ENCODE measurements around the gene REV1. TPM values are rescaled to one million over a fixed set of nuclear protein-coding genes. Genes with fewer than 3 reads are reported as not detected.

REV1 gene
- total and polyA plus RNA-seq, 2 of the 8 experiments (the other 6 are each of a cell fraction or from before 2014, with no cell fraction given), result 16.6 to 34.3 TPM

DNA sequence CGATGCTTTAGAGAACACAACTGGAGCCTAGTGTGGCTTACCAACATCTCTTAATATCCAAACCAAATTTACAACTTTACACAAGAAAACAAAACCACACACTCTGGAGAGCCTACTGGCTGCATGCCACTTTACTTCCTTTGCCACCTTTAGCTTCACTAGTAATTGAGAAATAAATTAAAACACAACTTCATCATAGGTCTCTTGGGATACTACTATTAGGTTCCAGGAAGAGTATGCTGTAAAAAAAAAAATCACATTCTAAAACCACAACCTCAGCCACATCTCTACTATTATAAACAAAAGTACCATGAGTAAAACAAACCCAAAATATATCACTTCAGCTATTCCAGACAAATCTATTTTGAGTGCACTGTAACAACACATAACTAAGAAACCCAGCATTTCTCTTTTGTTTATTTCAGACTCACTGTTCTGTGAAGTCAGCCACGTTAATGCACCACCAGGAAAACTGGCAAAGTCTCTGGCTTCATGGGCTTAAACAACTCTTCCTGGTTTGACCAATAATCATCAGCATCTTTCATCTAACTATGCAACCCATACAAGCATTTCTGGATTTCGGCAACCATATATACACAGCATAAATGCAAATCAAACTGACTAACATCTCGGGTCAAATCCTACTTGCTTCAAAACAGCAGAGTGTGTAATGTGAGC, 59.1 kb downstream of the REV1 start:
- H3K23ac ChIP-seq (ENCODE audit: insufficient read length), result no peak overlapping the region
- H3K4ac ChIP-seq (replicated peaks; ENCODE audit: insufficient read length, low read depth, low read length), result no peak overlapping the region
- H2BK20ac ChIP-seq (ENCODE audit: low read length), result no peak overlapping the region
- no peak overlapping the region for H4K91ac ChIP-seq (replicated peaks; ENCODE audit: insufficient read length, low read length)
- H3K56ac ChIP-seq (replicated peaks; ENCODE audit: insufficient read length, low read depth, low read length), result no peak overlapping the region
- peaks cover 5 to 28% (median 15%) of the 10 kb centered on the region in 4 experiments; a peak in 6 of 8 replicates for H3K36me3 ChIP-seq (ENCODE audit: control insufficient read depth in 2 of 4, insufficient read depth in 4 of 4, low read length in 3 of 4)
- no peak overlapping the region for H3K18ac ChIP-seq (ENCODE audit: extremely low read depth, low read length)
- no peak overlapping the region for H3K4me2 ChIP-seq (ENCODE audit: insufficient read depth in 1 of 2, low read depth in 2 of 2, low read length in 2 of 2)
- H2BK12ac ChIP-seq (ENCODE audit: low read depth, low read length), result no peak overlapping the region
- no peaks in the 10 kb centered on the region for H3K23me2 ChIP-seq (ENCODE audit: low read depth, low read length)
- no peaks in the 10 kb centered on the region for H3K4me1 ChIP-seq (replicated peaks in 1 of 4; ENCODE audit: control insufficient read depth in 3 of 4, insufficient read depth in 4 of 4, low read length in 3 of 4)
- H3K27me3 ChIP-seq (replicated peaks in 1 of 4; ENCODE audit: control insufficient read depth in 3 of 4, extremely low read depth in 1 of 4, insufficient read depth in 3 of 4, low read length in 3 of 4), result no peaks in the 10 kb centered on the region
- no peak overlapping the region for H3K27ac ChIP-seq (ENCODE audit: low read depth, low read length)
- H3K4me3 ChIP-seq (ENCODE audit: extremely low read depth in 1 of 4, insufficient read depth in 2 of 4, low read depth in 3 of 4, low read length in 4 of 4), result no peak overlapping the region
- peaks cover 0 to 3% of the 10 kb centered on the region in 2 experiments; a peak in 1 of 4 replicates for H3K79me2 ChIP-seq (ENCODE audit: control insufficient read depth in 1 of 2, insufficient read depth in 2 of 2, low read length in 2 of 2)
- H2BK5ac ChIP-seq (ENCODE audit: low read depth, low read length), result no peak overlapping the region
- no peaks in the 10 kb centered on the region for H3K79me1 ChIP-seq (ENCODE audit: low read depth, low read length)
- no peak overlapping the region for H2BK120ac ChIP-seq (replicated peaks; ENCODE audit: low read depth, low read length)
- H4K20me1 ChIP-seq (replicated peaks in 1 of 2; ENCODE audit: control insufficient read depth in 1 of 2, insufficient read depth in 2 of 2, low read length in 2 of 2), result no peaks in the 10 kb centered on the region
- 86% methylated on average over 4 of the region's 4 CpGs; no CpG with 5 or more reads in 1 of the 2 experiments for WGBS, 2 experiments (ENCODE audit: extremely low coverage in 1 of 2, insufficient coverage in 1 of 2, insufficient read length in 1 of 2, insufficient replicate concordance in 2 of 2, low coverage in 1 of 2, low lambda C conversion rate in 2 of 2, missing lambda C conversion rate in 1 of 2)
- H3K9ac ChIP-seq (replicated peaks in 1 of 4; ENCODE audit: extremely low read depth in 1 of 4, low read depth in 3 of 4, low read length in 3 of 4), result no peak overlapping the region
- no peak overlapping the region for H3K14ac ChIP-seq (ENCODE audit: insufficient read length)
- H3K9me3 ChIP-seq (ENCODE audit: insufficient read depth in 2 of 2, low read depth in 1 of 2, low read length in 1 of 2), result no peaks in the 10 kb centered on the region
- ChIA-PET POLR2A (ENCODE audit: partially characterized antibody) (no interaction called here), CTCF (ENCODE audit: partially characterized antibody) (interaction anchor here (0.6 kb wide), 1 partner anchor 1144 kb away, joined by 3 read pairs; no protein-coding TSS in a partner anchor)
- no peak overlapping the region for H4K8ac ChIP-seq (ENCODE audit: extremely low read depth, insufficient read depth, low read length)
- DNase-seq (ENCODE audit: low read depth in 1 of 2, low spot score in 2 of 2) (no peak), FAIRE-seq (no peak)
- H2AK5ac ChIP-seq (ENCODE audit: low read depth, low read length), result no peak overlapping the region
- no peak overlapping the region for H4K5ac ChIP-seq (ENCODE audit: insufficient read length, low read depth, low read length)
- H2AFZ ChIP-seq (ENCODE audit: low read length), result no peak overlapping the region
- H2BK15ac ChIP-seq (ENCODE audit: low read length), result no peak overlapping the region
- TF ChIP-seq FOSL1 (IDR thresholded peaks at IDR 0.05; ENCODE audit: insufficient read depth, low read depth, low read length) (no peak), CREB1 (IDR thresholded peaks at IDR 0.05) (no peak), PHF8 (conservative IDR thresholded peaks at IDR 0.05; ENCODE audit: low read depth, low read length) (no peak), ASH2L (IDR thresholded peaks at IDR 0.05; ENCODE audit: low read length) (no peak), RNF2 (IDR thresholded peaks at IDR 0.05; ENCODE audit: borderline replicate concordance, low read depth, low read length, missing control alignments, poor library complexity, severe bottlenecking) (no peak), CHD2 (IDR thresholded peaks at IDR 0.05; ENCODE audit: low read length) (no peak), BCL11A (IDR thresholded peaks at IDR 0.05; ENCODE audit: low read depth in 2 of 2, low read length in 2 of 2) (no peak), KDM5A (IDR thresholded peaks at IDR 0.05; ENCODE audit: low read length) (no peak), EZH2 (IDR thresholded peaks at IDR 0.05; ENCODE audit: low read depth, low read length, severe bottlenecking) (no peak), JUND (IDR thresholded peaks at IDR 0.05; ENCODE audit: low read length) (no peak)
- TF ChIP-seq, protein P1, sequence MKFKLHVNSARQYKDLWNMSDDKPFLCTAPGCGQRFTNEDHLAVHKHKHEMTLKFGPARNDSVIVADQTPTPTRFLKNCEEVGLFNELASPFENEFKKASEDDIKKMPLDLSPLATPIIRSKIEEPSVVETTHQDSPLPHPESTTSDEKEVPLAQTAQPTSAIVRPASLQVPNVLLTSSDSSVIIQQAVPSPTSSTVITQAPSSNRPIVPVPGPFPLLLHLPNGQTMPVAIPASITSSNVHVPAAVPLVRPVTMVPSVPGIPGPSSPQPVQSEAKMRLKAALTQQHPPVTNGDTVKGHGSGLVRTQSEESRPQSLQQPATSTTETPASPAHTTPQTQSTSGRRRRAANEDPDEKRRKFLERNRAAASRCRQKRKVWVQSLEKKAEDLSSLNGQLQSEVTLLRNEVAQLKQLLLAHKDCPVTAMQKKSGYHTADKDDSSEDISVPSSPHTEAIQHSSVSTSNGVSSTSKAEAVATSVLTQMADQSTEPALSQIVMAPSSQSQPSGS (IDR thresholded peaks at IDR 0.05; ENCODE audit: low read length), result no peak

Data from H1 (cell line).